PC-3 (cell line): ENCODE measurements around the gene TFE3. TPM values are rescaled to one million over a fixed set of nuclear protein-coding genes. Genes with fewer than 3 reads are reported as not detected.
A peak's percentile ranks its signal among the peaks of the same experiment; 100 is the strongest.

Experiments
- ATAC-seq: fragments of 200-7000 bp; cut with Tn5 transposase; 2 replicates; pipeline ENCODE4 v1.9.1; 2020; ENCODE audit warnings: mild to moderate bottlenecking, moderate library complexity
- BruUV-seq: library from RNA; stranded (reverse); fragments of 400-500 nt; replicated peaks from 2 replicates; lab custom pipeline; 2021; lab: Mats Ljungman, UMichigan
- CTCF ChIA-PET: fragments of 300-600 bp; sonication (Branson Sonifier 250); formaldehyde crosslinking; loops from one replicate; lab custom pipeline; 2022; ENCODE audit warnings: antibody characterized with exemption; lab: Charles Lee
- POLR2A ChIA-PET: fragments of 300-600 bp; sonication (Branson Sonifier 250); formaldehyde crosslinking; loops from one replicate; lab custom pipeline; 2022; ENCODE audit warnings: antibody characterized with exemption; ENCODE audit not compliant: unreplicated experiment; lab: Charles Lee
- DNase-seq: peaks from one replicate; pipeline ENCODE4 v3.0.0-alpha.2; 2015
- H2AFZ ChIP-seq: fragments of 300-600 bp; sonication (generic); 2 replicates; pipeline ENCODE4 v1.6.0; 2016; ENCODE audit warnings: antibody characterized with exemption, low read length
- H3F3A ChIP-seq: fragments of 300-600 bp; sonication (generic); one replicate; pipeline ENCODE4 v1.6.0; 2017; ENCODE audit warnings: antibody characterized with exemption, low read length, control low read depth, mild to moderate bottlenecking; ENCODE audit not compliant: unreplicated experiment
- H3K27ac ChIP-seq: fragments of 300-600 bp; sonication (generic); 2 replicates; pipeline ENCODE4 v1.5.1; 2016; ENCODE audit warnings: mild to moderate bottlenecking, low read length
- H3K27me3 ChIP-seq: fragments of 300-600 bp; sonication (generic); 2 replicates; pipeline ENCODE4 v1.6.1; 2016; ENCODE audit warnings: low read length, mixed read lengths
- H3K36me3 ChIP-seq: fragments of 300-600 bp; sonication (generic); 2 replicates; pipeline ENCODE4 v1.6.1; 2016; ENCODE audit warnings: low read depth, mixed run types, low read length, mixed read lengths
- H3K4me1 ChIP-seq: fragments of 300-600 bp; sonication (generic); 2 replicates; pipeline ENCODE4 v1.5.1; 2016; ENCODE audit warnings: low read length; ENCODE audit not compliant: insufficient read depth
- H3K4me2 ChIP-seq: fragments of 300-600 bp; sonication (generic); 2 replicates; pipeline ENCODE4 v1.6.0; 2016; ENCODE audit warnings: low read length
- H3K4me3 ChIP-seq: fragments of 300-600 bp; sonication (generic); 2 replicates; pipeline ENCODE4 v1.5.1; 2016; ENCODE audit warnings: mild to moderate bottlenecking, low read length, mixed read lengths
- H3K79me2 ChIP-seq: fragments of 300-600 bp; sonication (generic); 2 replicates; pipeline ENCODE4 v1.6.1; 2017; ENCODE audit warnings: low read length, mixed read lengths
- H3K9ac ChIP-seq: fragments of 300-600 bp; sonication (generic); 2 replicates; pipeline ENCODE4 v1.6.0; 2016; ENCODE audit warnings: mild to moderate bottlenecking, low read length
- H3K9me2 ChIP-seq: fragments of 300-600 bp; sonication (generic); replicated peaks from 2 replicates; pipeline ENCODE4 v1.6.1; 2016; ENCODE audit warnings: mixed run types, low read length, mixed read lengths
- H3K9me3 ChIP-seq: fragments of 300-600 bp; sonication (generic); 2 replicates; pipeline ENCODE4 v1.6.1; 2016; ENCODE audit warnings: low read length, mixed read lengths
- H4K20me1 ChIP-seq: fragments of 300-600 bp; sonication (generic); 2 replicates; pipeline ENCODE4 v1.6.1; 2016; ENCODE audit warnings: low read length, mixed read lengths
- CTCF ChIP-seq: fragments of 300-600 bp; sonication (generic); conservative IDR thresholded peaks from 2 replicates; pipeline ENCODE4 v1.5.1; 2017; ENCODE audit warnings: antibody characterized with exemption, low read depth, mild to moderate bottlenecking, low read length
- EZH2 ChIP-seq: fragments of 300-600 bp; sonication (generic); IDR thresholded peaks from one replicate; pipeline ENCODE4 v1.6.1; 2017; ENCODE audit warnings: antibody characterized with exemption, mild to moderate bottlenecking, low read length; ENCODE audit not compliant: unreplicated experiment
- EZH2phosphoT487 ChIP-seq: fragments of 300-600 bp; sonication (generic); IDR thresholded peaks from 2 replicates; pipeline ENCODE4 v1.6.1; 2018; ENCODE audit warnings: mild to moderate bottlenecking, antibody characterized with exemption, low read length, borderline replicate concordance
- intact Hi-C: fragments of 100-400 bp; cut with micrococcal nuclease; formaldehyde crosslinking; loops from 2 replicates; pipeline ENCODE4 v1.9.0; 2023
- total RNA-seq: library from RNA; depleted of rRNA; stranded (reverse); fragments of >200 nt; gene quantifications from 2 replicates; pipeline ENCODE4 v1.2.3, GENCODE V29; 2014

TFE3 gene
- total RNA-seq, 1 experiment from 2014 or later: 46.9 TPM

- TF ChIP-seq EZH2phosphoT487 (no peak), EZH2 (no peak), CTCF (no peak; the same call in 1 of the 2 replicates)
- Histone ChIP-seq H3K9ac (peak overlapping the region; percentile 49), H3K27ac (peak overlapping the region; percentile 84), H3K4me1 (peaks cover 42% of the 10 kb centered on the region), H2AFZ (no peak overlapping the region), H3K36me3 (peaks cover 14% of the 10 kb centered on the region), H3F3A (no peaks in the 10 kb centered on the region), H3K9me2 (no peaks in the 10 kb centered on the region), H3K4me2 (peak overlapping the region; percentile 91), H4K20me1 (no peaks in the 10 kb centered on the region), H3K9me3 (no peaks in the 10 kb centered on the region), H3K79me2 (peaks cover 41% of the 10 kb centered on the region), H3K27me3 (no peaks in the 10 kb centered on the region), H3K4me3 (peak overlapping the region; percentile 96)
- DNase-seq (peak; percentile 95), ATAC-seq (peak; percentile 28)
- POLR2A ChIA-PET: interaction anchor here (0.6 kb wide), 2 partner anchors 36 to 1019 kb away, joined by 3 to 9 read pairs; no protein-coding TSS in a partner anchor
- no TSS peak for BruUV-seq
- CTCF ChIA-PET: no interaction called here
- intact Hi-C loops: loop anchor here (5.0 kb wide), 2 partner anchors 123 to 142 kb away; partner anchors contain the start of genes MAGIX, PQBP1 and TIMM17B
Measured at GRCh38 chrX:49039598-49040375, 3.4 kb downstream of the TFE3 start.

- H3K36me3 ChIP-seq: peaks cover 30% of the 10 kb centered on the region
- TF ChIP-seq EZH2phosphoT487 (no peak), EZH2 (no peak), CTCF (no peak)
- CTCF ChIA-PET: no interaction called here
Measured at GRCh38 chrX:49037883-49038475, 5.2 kb downstream of the TFE3 start.

GRCh38 chrX:49030283-49030682 is 12.9 kb downstream of the TFE3 start:
- POLR2A ChIA-PET: no interaction called here
- Histone ChIP-seq H3K9me3 (no peaks in the 10 kb centered on the region), H4K20me1 (no peaks in the 10 kb centered on the region), H3K4me3 (no peak overlapping the region), H3F3A (no peaks in the 10 kb centered on the region), H3K27me3 (no peaks in the 10 kb centered on the region), H3K9me2 (no peaks in the 10 kb centered on the region), H3K79me2 (no peaks in the 10 kb centered on the region), H3K9ac (no peak overlapping the region), H2AFZ (no peak overlapping the region), H3K4me1 (no peaks in the 10 kb centered on the region), H3K4me2 (no peak overlapping the region), H3K36me3 (peaks cover 25% of the 10 kb centered on the region; the same call in 1 of the 2 replicates), H3K27ac (no peak overlapping the region)
- no TSS peak for BruUV-seq
- DNase-seq (no peak), ATAC-seq (no peak)
- intact Hi-C loops: no loop called here
- CTCF ChIA-PET: no interaction called here
- TF ChIP-seq CTCF (no peak), EZH2 (no peak), EZH2phosphoT487 (no peak)

More at GRCh38 chrX:49037883-49038475, 5.2 kb downstream of the TFE3 start:
- Histone ChIP-seq H3F3A (no peaks in the 10 kb centered on the region), H3K4me1 (peaks cover 37% of the 10 kb centered on the region), H3K9ac (no peak overlapping the region), H2AFZ (no peak overlapping the region), H3K9me3 (no peaks in the 10 kb centered on the region), H3K27me3 (no peaks in the 10 kb centered on the region), H3K4me2 (0 out of 2 replicates have a peak overlapping the region, but pooled peaks have one; percentile 6), H4K20me1 (no peaks in the 10 kb centered on the region), H3K79me2 (peaks cover 40% of the 10 kb centered on the region), H3K9me2 (no peaks in the 10 kb centered on the region), H3K4me3 (no peak overlapping the region), H3K27ac (no peak overlapping the region)
- BruUV-seq: no TSS peak
- DNase-seq (peak; percentile 28), ATAC-seq (no peak)
- POLR2A ChIA-PET: no interaction called here
- intact Hi-C loops: no loop called here
